Right atrium auricular region (tissue), 2 donors: ENCODE data around the gene RMC1. TPM values are rescaled to one million over a fixed set of nuclear protein-coding genes. Genes with fewer than 3 reads are reported as not detected.

Experiments used
- DNase-seq: peaks from one replicate; pipeline ENCODE4 v3.0.0-alpha.2; 2019; ENCODE audit warnings: low spot score
- H3K27ac ChIP-seq, 2 donors: fragments of 200-600 bp; sonication (generic); 1 replicate in 1 of 2; 2 replicates in 1 of 2; pipeline ENCODE4 v1.5.1; 2016 to 2019
- H3K27me3 ChIP-seq, 2 donors: fragments of 200-600 bp; sonication (generic); one replicate each; pipeline versions ENCODE4 v1.5.1 to v1.6.0; 2017 to 2019
- H3K36me3 ChIP-seq: fragments of 200-600 bp; sonication (generic); one replicate; pipeline ENCODE4 v1.5.1; 2016
- H3K4me1 ChIP-seq, 2 donors: fragments of 200-600 bp; sonication (generic); one replicate each; pipeline versions ENCODE4 v1.5.1 to v1.6.0; 2017 to 2019
- H3K4me3 ChIP-seq, 2 donors: fragments of 200-600 bp; sonication (generic); 1 replicate in 1 of 2; 2 replicates in 1 of 2; pipeline ENCODE4 v1.5.1; 2017 to 2019; ENCODE audit warnings: mild to moderate bottlenecking in 1 of 2, moderate library complexity in 1 of 2
- H3K9me3 ChIP-seq, 2 donors: fragments of 200-600 bp; sonication (generic); one replicate each; pipeline ENCODE4 v1.5.1; 2019
- total RNA-seq, 2 donors: library from RNA; depleted of rRNA; stranded (reverse); fragments of >200 nt; gene quantifications; one replicate each; pipeline ENCODE4 v1.1.0, GENCODE V29; 2016
- TF ChIP-seq, protein P1 (sequence below), 2 donors: fragments of 200-600 bp; sonication (generic); IDR thresholded peaks; one replicate each; pipeline ENCODE4 v1.5.1; 2019; ENCODE audit warnings: antibody characterized with exemption in 2 of 2

Gene RMC1
- total RNA-seq, 2 donors from 2014 or later: 17.2 TPM

GRCh38 chr18:23542461-23542860 is 39.1 kb downstream of the RMC1 start:
- H3K4me3 ChIP-seq: no peak overlapping the region
- no peak for DNase-seq
- no peak overlapping the region for H3K27ac ChIP-seq
- H3K4me1 ChIP-seq: peaks cover 0 to 18% of the 10 kb centered on the region in 2 donors
- no peaks in the 10 kb centered on the region for H3K27me3 ChIP-seq
- no peaks in the 10 kb centered on the region for H3K9me3 ChIP-seq
- TF ChIP-seq, protein P1, sequence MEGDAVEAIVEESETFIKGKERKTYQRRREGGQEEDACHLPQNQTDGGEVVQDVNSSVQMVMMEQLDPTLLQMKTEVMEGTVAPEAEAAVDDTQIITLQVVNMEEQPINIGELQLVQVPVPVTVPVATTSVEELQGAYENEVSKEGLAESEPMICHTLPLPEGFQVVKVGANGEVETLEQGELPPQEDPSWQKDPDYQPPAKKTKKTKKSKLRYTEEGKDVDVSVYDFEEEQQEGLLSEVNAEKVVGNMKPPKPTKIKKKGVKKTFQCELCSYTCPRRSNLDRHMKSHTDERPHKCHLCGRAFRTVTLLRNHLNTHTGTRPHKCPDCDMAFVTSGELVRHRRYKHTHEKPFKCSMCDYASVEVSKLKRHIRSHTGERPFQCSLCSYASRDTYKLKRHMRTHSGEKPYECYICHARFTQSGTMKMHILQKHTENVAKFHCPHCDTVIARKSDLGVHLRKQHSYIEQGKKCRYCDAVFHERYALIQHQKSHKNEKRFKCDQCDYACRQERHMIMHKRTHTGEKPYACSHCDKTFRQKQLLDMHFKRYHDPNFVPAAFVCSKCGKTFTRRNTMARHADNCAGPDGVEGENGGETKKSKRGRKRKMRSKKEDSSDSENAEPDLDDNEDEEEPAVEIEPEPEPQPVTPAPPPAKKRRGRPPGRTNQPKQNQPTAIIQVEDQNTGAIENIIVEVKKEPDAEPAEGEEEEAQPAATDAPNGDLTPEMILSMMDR (IDR thresholded peaks at IDR 0.05): no peak
- H3K36me3 ChIP-seq: peaks cover 75% of the 10 kb centered on the region

- Histone ChIP-seq H3K27me3 (no peaks in the 10 kb centered on the region), H3K4me3 (no peak overlapping the region), H3K9me3 (no peaks in the 10 kb centered on the region), H3K27ac (no peak overlapping the region), H3K36me3 (peaks cover 52% of the 10 kb centered on the region), H3K4me1 (peaks cover 0 to 18% of the 10 kb centered on the region in 2 donors)
- DNase-seq: no peak
- TF ChIP-seq, protein P1 (IDR thresholded peaks at IDR 0.05): no peak
Observed at GRCh38 chr18:23545247-23545789, 42.0 kb downstream of the RMC1 start.

- peaks cover 0 to 2% of the 10 kb centered on the region in 2 donors for H3K4me1 ChIP-seq
- no peak overlapping the region for H3K27ac ChIP-seq
- no peaks in the 10 kb centered on the region for H3K27me3 ChIP-seq
- no peak overlapping the region for H3K4me3 ChIP-seq
- H3K36me3 ChIP-seq: peaks cover 60% of the 10 kb centered on the region
- DNase-seq: no peak
- no peaks in the 10 kb centered on the region for H3K9me3 ChIP-seq
- TF ChIP-seq, protein P1 (IDR thresholded peaks at IDR 0.05): no peak
Observed at GRCh38 chr18:23547306-23547705, 44.0 kb downstream of the RMC1 start.

- peaks cover 60% of the 10 kb centered on the region for H3K36me3 ChIP-seq
- no peak for DNase-seq
- no peaks in the 10 kb centered on the region for H3K27me3 ChIP-seq
- no peak overlapping the region for H3K27ac ChIP-seq
- TF ChIP-seq, protein P1 (IDR thresholded peaks at IDR 0.05): no peak
- H3K4me3 ChIP-seq: no peak overlapping the region
- H3K4me1 ChIP-seq: no peaks in the 10 kb centered on the region
- H3K9me3 ChIP-seq: no peaks in the 10 kb centered on the region
Observed at GRCh38 chr18:23547846-23548245, 44.5 kb downstream of the RMC1 start.

DNA sequence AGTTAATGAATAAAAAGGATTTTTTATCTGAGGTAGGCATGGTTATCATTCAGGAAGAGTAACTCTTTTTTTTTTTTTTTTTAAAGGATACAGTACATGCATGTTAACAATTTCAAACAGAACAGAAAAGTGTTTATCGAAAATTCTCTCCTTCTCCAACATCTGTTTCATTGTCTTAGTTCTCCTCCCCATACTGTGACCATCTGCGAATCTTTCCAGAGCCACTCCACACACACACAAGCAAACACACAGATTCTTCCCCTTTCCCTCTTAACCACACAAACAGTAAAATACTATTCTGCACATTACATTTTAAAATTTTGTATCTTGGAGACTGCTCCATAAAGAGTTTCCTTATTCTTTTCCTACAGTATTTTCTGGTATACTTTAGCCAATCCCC is 45.0 kb downstream of the RMC1 start:
- Histone ChIP-seq H3K4me3 (no peak overlapping the region), H3K4me1 (no peaks in the 10 kb centered on the region), H3K27ac (no peak overlapping the region), H3K36me3 (peaks cover 57% of the 10 kb centered on the region), H3K9me3 (no peaks in the 10 kb centered on the region), H3K27me3 (no peaks in the 10 kb centered on the region)
- TF ChIP-seq, protein P1 (IDR thresholded peaks at IDR 0.05): no peak
- DNase-seq: no peak

DNA sequence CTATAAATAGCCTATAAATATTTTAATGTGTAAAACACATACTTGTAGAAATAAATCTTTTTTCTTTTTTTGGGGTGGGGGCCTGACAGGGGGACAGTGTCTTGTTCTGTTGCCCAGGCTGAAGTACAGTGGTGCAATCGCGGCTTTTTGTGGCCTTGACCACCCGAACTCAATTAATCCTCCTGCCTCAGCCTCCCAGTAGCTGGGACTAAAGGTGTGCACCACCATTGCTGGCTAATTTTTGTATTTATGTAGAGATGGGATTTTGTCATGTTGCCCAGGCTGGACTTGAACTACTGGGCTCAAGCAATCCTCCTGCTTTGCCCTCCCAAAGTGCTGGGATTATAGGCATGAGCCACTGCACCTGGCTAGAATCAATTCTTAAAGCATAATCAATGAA is 45.4 kb downstream of the RMC1 start:
- H3K27me3 ChIP-seq: no peaks in the 10 kb centered on the region
- H3K36me3 ChIP-seq: peaks cover 57% of the 10 kb centered on the region
- H3K9me3 ChIP-seq: no peaks in the 10 kb centered on the region
- no peak for DNase-seq
- no peak overlapping the region for H3K4me3 ChIP-seq
- no peak overlapping the region for H3K27ac ChIP-seq
- TF ChIP-seq, protein P1 (IDR thresholded peaks at IDR 0.05): no peak
- H3K4me1 ChIP-seq: no peaks in the 10 kb centered on the region
